IMR-90 (cell line): ENCODE data around the gene EML4. TPM values are rescaled to one million over a fixed set of nuclear protein-coding genes. Genes with fewer than 3 reads are reported as not detected.
A peak's percentile ranks its signal among the peaks of the same experiment; 100 is the strongest.

ENCODE experiments used
- ATAC-seq: fragments of 200-7000 bp; cut with Tn5 transposase; 2 replicates; pipeline ENCODE4 v1.9.1; 2020; ENCODE audit warnings: low read depth, mild to moderate bottlenecking, moderate library complexity
- BruUV-seq: library from RNA; stranded (reverse); fragments of 400-500 nt; replicated peaks from 2 replicates; lab custom pipeline; 2021; lab: Mats Ljungman, UMichigan
- CTCF ChIA-PET: fragments of 300-600 bp; formaldehyde crosslinking; extraction: SDS; loops from one replicate; lab custom pipeline; 2021; ENCODE audit warnings: antibody characterized with exemption; lab: Yijun Ruan, JAX
- POLR2A ChIA-PET: fragments of 300-600 bp; sonication (Branson Sonifier 250); formaldehyde crosslinking; loops from one replicate; lab custom pipeline; 2022; ENCODE audit warnings: antibody characterized with exemption; ENCODE audit not compliant: unreplicated experiment; lab: Charles Lee
- DNase-seq: peaks from one replicate; pipeline ENCODE4 v3.0.0; 2013
- H2AFZ ChIP-seq: replicated peaks from 2 replicates; pipeline ENCODE3; 2013; ENCODE audit warnings: low read length, mild to moderate bottlenecking; ENCODE audit not compliant: poor library complexity
- H2AK5ac ChIP-seq: 2 replicates; pipeline ENCODE4 v1.6.1; 2013; ENCODE audit warnings: low read depth, low read length, inconsistent platforms
- H2AK9ac ChIP-seq: replicated peaks from 2 replicates; pipeline ENCODE3; 2013; ENCODE audit warnings: mild to moderate bottlenecking, low read depth, low read length, moderate library complexity; ENCODE audit not compliant: poor library complexity
- H2BK120ac ChIP-seq: 2 replicates; pipeline ENCODE4 v1.6.1; 2013; ENCODE audit warnings: low read depth, low read length, inconsistent platforms
- H2BK15ac ChIP-seq: 3 replicates; pipeline ENCODE4 v1.6.1; 2013; ENCODE audit warnings: low read depth, low read length, inconsistent platforms
- H2BK20ac ChIP-seq: 2 replicates; pipeline ENCODE4 v1.6.1; 2013; ENCODE audit warnings: low read depth, mild to moderate bottlenecking, inconsistent platforms, low read length, moderate library complexity
- H2BK5ac ChIP-seq: 2 replicates; pipeline ENCODE4 v1.6.1; 2013; ENCODE audit warnings: mild to moderate bottlenecking, low read depth, low read length, inconsistent platforms; ENCODE audit not compliant: poor library complexity, severe bottlenecking
- H3K14ac ChIP-seq: replicated peaks from 2 replicates; pipeline ENCODE4 v1.6.1; 2013; ENCODE audit warnings: low read depth, low read length, inconsistent platforms
- H3K18ac ChIP-seq: 2 replicates; pipeline ENCODE4 v1.6.1; 2013; ENCODE audit warnings: low read depth, low read length, control low read depth
- H3K23ac ChIP-seq: 2 replicates; pipeline ENCODE4 v1.6.1; 2013; ENCODE audit warnings: low read depth, low read length, inconsistent platforms
- H3K27ac ChIP-seq: 2 replicates; pipeline ENCODE4 v1.5.1; 2013; ENCODE audit warnings: mild to moderate bottlenecking, control low read depth, low read length; ENCODE audit not compliant: insufficient read depth
- H3K27me3 ChIP-seq: 2 replicates; pipeline ENCODE4 v1.6.1; 2013; ENCODE audit warnings: low read length; ENCODE audit not compliant: control insufficient read depth, insufficient read depth
- H3K36me3 ChIP-seq: 2 replicates; pipeline ENCODE4 v1.6.1; 2013; ENCODE audit warnings: low read length, mixed read lengths; ENCODE audit not compliant: control insufficient read depth, insufficient read depth
- H3K4ac ChIP-seq: 2 replicates; pipeline ENCODE4 v1.6.1; 2013; ENCODE audit warnings: low read depth, low read length, inconsistent platforms
- H3K4me1 ChIP-seq: 2 replicates; pipeline ENCODE4 v1.6.1; 2013; ENCODE audit warnings: low read length, mixed read lengths; ENCODE audit not compliant: control insufficient read depth, insufficient read depth
- H3K4me2 ChIP-seq: 2 replicates; pipeline ENCODE4 v1.6.1; 2013; ENCODE audit warnings: low read depth, mild to moderate bottlenecking, control low read depth, low read length, moderate library complexity
- H3K4me3 ChIP-seq: 2 replicates; pipeline ENCODE4 v1.5.1; 2013; ENCODE audit warnings: low read depth, mild to moderate bottlenecking, control low read depth, low read length, moderate library complexity; ENCODE audit not compliant: insufficient read depth
- H3K56ac ChIP-seq: 2 replicates; pipeline ENCODE4 v1.6.1; 2013; ENCODE audit warnings: low read length, inconsistent platforms; ENCODE audit not compliant: insufficient read depth; ENCODE audit errors: extremely low read depth
- H3K79me1 ChIP-seq, 2 experiments: 2 replicates each; pipeline ENCODE4 v1.6.1; 2013; ENCODE audit warnings: low read length in 2 of 2, inconsistent platforms in 1 of 2, low read depth in 1 of 2
- H3K9ac ChIP-seq: 2 replicates; pipeline ENCODE4 v1.6.1; 2013; ENCODE audit warnings: low read depth, low read length, control low read depth
- H3K9me1 ChIP-seq: 2 replicates; pipeline ENCODE4 v1.6.1; 2013; ENCODE audit warnings: low read length, inconsistent platforms; ENCODE audit not compliant: insufficient read depth
- H3K9me3 ChIP-seq: 2 replicates; pipeline ENCODE4 v1.6.1; 2013; ENCODE audit warnings: low read length; ENCODE audit not compliant: control insufficient read depth, insufficient read depth
- H4K20me1 ChIP-seq: 2 replicates; pipeline ENCODE4 v1.6.1; 2013; ENCODE audit warnings: low read length, inconsistent platforms; ENCODE audit not compliant: insufficient read depth
- H4K5ac ChIP-seq: 2 replicates; pipeline ENCODE4 v1.6.1; 2013; ENCODE audit warnings: mild to moderate bottlenecking, low read depth, low read length, control low read depth
- H4K8ac ChIP-seq, 2 experiments: 2 replicates each; pipeline ENCODE4 v1.6.1; 2013; ENCODE audit warnings: low read depth in 2 of 2, low read length in 2 of 2, control low read depth in 1 of 2, inconsistent platforms in 1 of 2
- H4K91ac ChIP-seq: 2 replicates; pipeline ENCODE4 v1.6.1; 2013; ENCODE audit warnings: low read depth, low read length, inconsistent platforms; ENCODE audit not compliant: insufficient read depth
- BHLHE40 ChIP-seq: fragments of 150-350 bp; IDR thresholded peaks from 2 replicates; pipeline ENCODE4 v1.6.1; 2016; ENCODE audit warnings: mild to moderate bottlenecking, low read depth, low read length
- CEBPB ChIP-seq: IDR thresholded peaks from 2 replicates; pipeline ENCODE4 v1.6.1; 2012; ENCODE audit warnings: low read depth, low read length, improper control_type of control experiment
- CHD1 ChIP-seq: IDR thresholded peaks from 2 replicates; pipeline ENCODE4 v1.6.1; 2012; ENCODE audit warnings: low read depth, low read length, improper control_type of control experiment
- CTCF ChIP-seq: conservative IDR thresholded peaks from 2 replicates; pipeline ENCODE4 v1.5.1; 2012; ENCODE audit warnings: mild to moderate bottlenecking, low read depth, low read length, improper control_type of control experiment
- ELK1 ChIP-seq: fragments of 150-350 bp; IDR thresholded peaks from 2 replicates; pipeline ENCODE4 v1.6.1; 2016; ENCODE audit warnings: low read depth, mild to moderate bottlenecking, low read length, moderate library complexity, borderline replicate concordance
- FOS ChIP-seq: fragments of 150-350 bp; IDR thresholded peaks from 2 replicates; pipeline ENCODE4 v1.6.1; 2016; ENCODE audit warnings: low read depth, low read length
- MAZ ChIP-seq: IDR thresholded peaks from 2 replicates; pipeline ENCODE4 v1.6.1; 2012; ENCODE audit warnings: low read depth, mild to moderate bottlenecking, low read length, improper control_type of control experiment, moderate library complexity, borderline replicate concordance
- MXI1 ChIP-seq: IDR thresholded peaks from 2 replicates; pipeline ENCODE4 v1.6.1; 2012; ENCODE audit warnings: low read depth, mild to moderate bottlenecking, low read length, moderate library complexity, borderline replicate concordance
- NFE2L2 ChIP-seq: fragments of 150-350 bp; IDR thresholded peaks from 2 replicates; pipeline ENCODE4 v1.6.1; 2016; ENCODE audit warnings: low read depth, mild to moderate bottlenecking, low read length
- POLR2A ChIP-seq: IDR thresholded peaks from 2 replicates; pipeline ENCODE4 v1.6.1; 2012; ENCODE audit warnings: mild to moderate bottlenecking, low read depth, low read length
- RCOR1 ChIP-seq: IDR thresholded peaks from 2 replicates; pipeline ENCODE4 v1.6.1; 2012; ENCODE audit warnings: mild to moderate bottlenecking, low read length, improper control_type of control experiment; ENCODE audit not compliant: insufficient replicate concordance
- RFX5 ChIP-seq: IDR thresholded peaks from 2 replicates; pipeline ENCODE4 v1.8.0; 2012; ENCODE audit warnings: low read depth, mild to moderate bottlenecking, low read length, moderate library complexity
- SMC3 ChIP-seq: fragments of 150-350 bp; IDR thresholded peaks from 2 replicates; pipeline ENCODE4 v1.6.1; 2016; ENCODE audit warnings: low read depth, mild to moderate bottlenecking, antibody characterized with exemption, low read length, moderate library complexity
- USF2 ChIP-seq: fragments of 150-350 bp; IDR thresholded peaks from 2 replicates; pipeline ENCODE4 v1.6.1; 2017; ENCODE audit warnings: mild to moderate bottlenecking, antibody characterized with exemption, low read length, low read depth
- WGBS, 2 experiments: methylation state at CpG; one replicate each; pipeline versions ENCODE4 v1.1.5 to v1.1.7; 2013; ENCODE audit warnings: missing lambda C conversion rate in 2 of 2; ENCODE audit not compliant: insufficient read length in 1 of 2; ENCODE audit errors: extremely low coverage in 2 of 2; 5-methylcytosine and 5-hydroxymethylcytosine counted together
- dilution Hi-C: fragments of 300-500 bp; cut with HindIII; formaldehyde crosslinking; loops from one replicate; pipeline ENCODE4 v1.14.3; 2018; ENCODE audit warnings: low sequenced_read_pairs; ENCODE audit not compliant: unreplicated experiment
- in situ Hi-C: fragments of 300-500 bp; cut with MboI; formaldehyde crosslinking; loops from 3 replicates; pipeline ENCODE4 v1.14.3; 2019; ENCODE audit warnings: low sequenced_read_pairs, inconsistent platforms, mixed read lengths
- intact Hi-C: fragments of 100-400 bp; cut with micrococcal nuclease; formaldehyde crosslinking; loops from 2 replicates; pipeline ENCODE4 v1.10.0; 2022
- polyA plus RNA-seq, 3 experiments: library from polyadenylated mRNA; depleted of rRNA; stranded (reverse); fragments of >200 nt; gene quantifications; 2 replicates each; pipeline ENCODE4 v1.2.3, GENCODE V29; 2012; ENCODE audit warnings: low replicate concordance in 1 of 3
- total RNA-seq: library from RNA; depleted of rRNA; stranded (reverse); fragments of >200 nt; gene quantifications from 2 replicates; pipeline ENCODE4 v1.2.3, GENCODE V29; 2012

EML4 gene
- total and polyA plus RNA-seq, 2 of the 4 experiments (the other 2 are of a cell fraction), result 29.7 to 73.7 TPM

GRCh38 chr2:42361728-42362283 lies 192.7 kb downstream of the EML4 start:
- no peaks in the 10 kb centered on the region for H3K9me3 ChIP-seq

More at GRCh38 chr2:42361728-42362283, 192.7 kb downstream of the EML4 start:
- Histone ChIP-seq H3K79me1 (peaks cover 11 to 31% of the 10 kb centered on the region in 2 experiments), H2AFZ (peak overlapping the region; percentile 90), H3K9ac (peak overlapping the region; percentile 35; the same call in 1 of the 2 replicates), H3K14ac (no peak overlapping the region), H3K36me3 (no peaks in the 10 kb centered on the region), H3K56ac (no peak overlapping the region), H3K9me1 (peaks cover 10% of the 10 kb centered on the region), H3K4me1 (peaks cover 4% of the 10 kb centered on the region), H3K4ac (no peak overlapping the region), H3K23ac (no peak overlapping the region), H4K8ac (peak overlapping the region; percentile 13 to 58; a peak in 2 of 4 replicates), H2BK5ac (no peak overlapping the region), H2BK120ac (no peak overlapping the region), H2BK20ac (no peak overlapping the region), H4K5ac (no peak overlapping the region), H3K18ac (no peak overlapping the region), H3K4me3 (peak overlapping the region; percentile 31), H4K91ac (no peak overlapping the region), H4K20me1 (peaks cover 31% of the 10 kb centered on the region), H2AK5ac (no peak overlapping the region), H2AK9ac (no peak overlapping the region), H2BK15ac (no peak overlapping the region), H3K27me3 (peaks cover 9% of the 10 kb centered on the region), H3K27ac (no peak overlapping the region), H3K4me2 (peak overlapping the region; percentile 88)
- POLR2A ChIA-PET, result no interaction called here
- no TSS peak for BruUV-seq
- peak; percentile 0; the same call in 1 of the 2 replicates for ATAC-seq
- CTCF ChIA-PET, result no interaction called here
- in situ Hi-C loops (no loop called here), intact Hi-C loops (loop anchor here (1.0 to 10.0 kb wide), 4 partner anchors 60 to 507 kb away; no protein-coding TSS in a partner anchor), dilution Hi-C loops (no loop called here)
- DNase-seq, result no peak
- WGBS, 2 experiments, result no CpG with 5 or more reads among the region's 6 CpGs
- TF ChIP-seq USF2, result no peak
- TF ChIP-seq BHLHE40, result no peak
- TF ChIP-seq RFX5, result no peak
- no peak for TF ChIP-seq FOS
- no peak for TF ChIP-seq SMC3
- TF ChIP-seq CTCF, result no peak
- no peak for TF ChIP-seq ELK1
- no peak for TF ChIP-seq CEBPB
- TF ChIP-seq NFE2L2, result no peak
- TF ChIP-seq MXI1, result no peak
- TF ChIP-seq RCOR1, result no peak
- TF ChIP-seq MAZ, result no peak
- no peak for TF ChIP-seq CHD1
- TF ChIP-seq POLR2A, result no peak
